NCI-H1436 treated with DMSO at 0.1 percent for 48 hours (cell line): ENCODE data around the gene PCK1.
"Not testable (repeated sequence)": the region's sequence is repeated elsewhere in the genome, so short reads cannot be mapped to it uniquely, and the experiment has no call there.

Experiments
- DNase-seq: peaks from one replicate; lab custom pipeline; 2025; lab: John Stamatoyannopoulos, UW

Gene PCK1

DNA sequence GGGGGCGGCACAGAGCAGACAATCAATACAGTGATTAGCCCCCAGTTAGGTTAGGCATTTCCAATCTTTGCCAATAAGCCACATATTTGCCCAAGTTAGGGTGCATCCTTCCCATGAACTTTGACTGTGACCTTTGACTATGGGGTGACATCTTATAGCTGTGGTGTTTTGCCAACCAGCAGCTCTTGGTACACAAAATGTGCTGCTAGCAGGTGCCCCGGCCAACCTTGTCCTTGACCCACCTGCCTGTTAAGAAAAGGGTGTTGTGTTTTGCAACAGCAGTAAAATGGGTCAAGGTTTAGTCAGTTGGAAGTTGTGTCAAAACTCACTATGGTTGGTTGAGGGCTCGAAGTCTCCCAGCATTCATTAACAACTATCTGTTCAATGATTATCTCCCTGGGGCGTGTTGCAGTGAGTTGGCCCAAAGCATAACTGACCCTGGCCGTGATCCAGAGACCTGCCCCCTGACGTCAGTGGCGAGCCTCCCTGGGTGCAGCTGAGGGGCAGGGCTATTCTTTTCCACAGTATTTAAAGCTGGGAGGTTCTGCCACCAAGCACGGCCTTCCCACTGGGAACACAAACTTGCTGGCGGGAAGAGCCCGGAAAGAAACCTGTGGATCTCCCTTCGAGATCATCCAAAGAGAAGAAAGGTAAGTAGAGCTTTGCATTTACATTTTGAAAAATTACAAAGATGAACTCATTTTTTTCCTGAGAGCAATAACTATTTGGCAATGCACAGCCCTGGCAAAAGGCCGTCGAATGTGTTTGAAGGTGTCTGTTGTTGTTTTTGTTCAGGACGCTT, at the start of gene PCK1:
Gene PCK1, plus strand, starts transcription at position 557 of the 802 bp plus-strand sequence. CDS start 302 bp downstream, outside the sequence.
- no peak for DNase-seq

GRCh38 chr20:57511709-57512108, 49.2 kb upstream of the PCK1 start:
- DNase-seq = not testable (repeated sequence)

- DNase-seq = no peak
Measured at GRCh38 chr20:57512432-57512831, 48.5 kb upstream of the PCK1 start.

DNA sequence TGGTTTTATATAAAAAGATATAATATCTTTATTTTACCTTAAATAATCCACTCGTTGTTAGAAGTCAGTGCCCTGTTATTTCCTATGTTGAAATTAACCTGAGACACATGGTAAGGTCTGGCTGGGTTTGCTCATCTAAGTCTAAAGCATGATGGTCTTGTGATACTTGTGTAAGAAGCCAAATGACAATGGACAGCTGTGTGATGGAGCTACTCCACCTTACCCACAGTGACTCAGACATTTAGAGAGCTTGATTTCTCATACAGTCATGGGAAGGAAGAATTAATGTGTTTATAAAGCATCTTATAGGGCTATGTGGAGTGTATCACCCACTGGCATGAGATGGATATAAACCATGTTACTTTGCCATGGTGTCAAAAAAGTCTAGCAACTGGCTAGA, 47.7 kb upstream of the PCK1 start:
- no peak for DNase-seq

- DNase-seq = no peak
Measured at GRCh38 chr20:57514273-57514751, 46.6 kb upstream of the PCK1 start.

DNA sequence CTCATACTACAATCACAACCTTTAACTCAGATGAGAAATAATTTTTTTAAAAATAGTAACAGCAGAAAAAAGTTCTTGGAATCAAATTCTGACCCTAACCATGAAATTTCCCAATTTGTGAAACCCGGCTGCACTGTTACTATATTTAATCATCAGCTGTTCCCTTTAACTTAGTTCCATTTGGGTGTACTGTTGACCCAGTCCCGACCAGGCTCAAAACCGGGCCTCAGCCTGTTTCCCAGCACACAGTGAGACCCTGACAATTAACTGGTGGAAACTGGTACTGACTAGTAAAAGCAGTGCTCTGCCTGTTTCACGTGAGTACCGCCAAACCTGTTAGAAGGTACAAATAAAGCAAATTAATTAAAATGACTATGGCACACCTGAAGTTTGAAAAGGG, 43.0 kb upstream of the PCK1 start:
- no peak for DNase-seq

- DNase-seq = no peak
Measured at GRCh38 chr20:57522380-57523140, 38.4 kb upstream of the PCK1 start.

DNA sequence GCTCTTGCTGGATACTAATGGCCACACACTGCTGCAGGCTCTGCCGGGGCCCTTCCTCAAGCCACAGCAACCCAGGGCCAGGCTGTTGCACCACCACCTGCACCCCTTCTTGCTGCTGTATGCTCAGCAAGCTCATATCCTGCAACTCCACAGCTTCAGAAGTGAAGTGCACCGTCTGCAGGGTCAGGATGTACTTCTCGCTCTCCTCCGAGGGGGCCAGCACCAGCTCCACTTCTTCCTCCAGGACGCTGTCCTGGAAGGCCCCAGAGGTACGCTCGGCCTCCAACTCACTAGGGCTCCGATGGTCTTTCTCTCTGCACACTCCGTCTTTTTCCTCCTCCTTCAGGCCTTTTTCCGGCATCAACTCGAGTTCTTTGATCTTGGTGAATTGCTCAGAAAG, 37.1 kb upstream of the PCK1 start:
- no peak for DNase-seq

GRCh38 chr20:57524511-57525176, 36.3 kb upstream of the PCK1 start, which contains the start of gene CTCFL:
Gene CTCFL, minus strand, starts transcription at chr20:57525140. Its CDS starts 935 bp downstream, at chr20:57524205.
- no peak for DNase-seq

DNA sequence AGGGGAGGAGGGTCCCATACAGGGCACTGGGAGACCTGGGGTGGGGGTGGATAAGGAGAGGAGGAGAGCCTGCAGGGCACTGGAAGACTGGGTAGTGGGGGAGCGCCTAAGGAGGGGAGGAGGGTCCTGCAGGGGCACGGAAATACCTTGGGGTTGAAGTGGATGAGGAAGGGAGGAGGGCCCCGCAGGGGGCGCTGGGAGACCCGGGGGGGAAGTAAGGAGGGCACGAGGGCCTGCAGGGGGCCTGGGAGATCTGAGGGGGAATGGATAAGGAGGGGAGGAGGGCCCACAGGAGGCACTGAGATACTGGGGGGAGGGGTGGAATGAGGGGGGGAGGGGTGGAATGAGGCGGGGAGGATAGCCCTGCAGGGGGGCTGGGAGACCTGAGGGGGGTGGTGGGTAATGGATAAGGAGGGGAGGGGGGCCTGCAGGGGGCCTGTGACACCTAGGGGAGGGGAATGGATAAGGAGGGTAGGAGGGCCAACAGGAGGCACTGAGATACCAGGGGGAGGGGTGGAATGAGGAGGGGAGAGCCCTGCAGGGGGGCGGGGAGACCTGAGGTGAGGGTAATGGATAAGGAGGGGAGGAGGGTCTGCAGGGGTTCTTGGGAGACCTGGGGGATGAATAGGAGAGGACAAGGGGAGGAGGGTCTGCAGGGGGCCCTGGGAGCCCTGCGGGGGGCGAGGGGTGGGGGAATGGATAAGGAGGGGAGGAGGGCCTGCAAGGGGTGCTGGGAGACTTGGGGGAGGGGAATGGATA, 35.4 kb upstream of the PCK1 start:
- DNase-seq = no peak

DNA sequence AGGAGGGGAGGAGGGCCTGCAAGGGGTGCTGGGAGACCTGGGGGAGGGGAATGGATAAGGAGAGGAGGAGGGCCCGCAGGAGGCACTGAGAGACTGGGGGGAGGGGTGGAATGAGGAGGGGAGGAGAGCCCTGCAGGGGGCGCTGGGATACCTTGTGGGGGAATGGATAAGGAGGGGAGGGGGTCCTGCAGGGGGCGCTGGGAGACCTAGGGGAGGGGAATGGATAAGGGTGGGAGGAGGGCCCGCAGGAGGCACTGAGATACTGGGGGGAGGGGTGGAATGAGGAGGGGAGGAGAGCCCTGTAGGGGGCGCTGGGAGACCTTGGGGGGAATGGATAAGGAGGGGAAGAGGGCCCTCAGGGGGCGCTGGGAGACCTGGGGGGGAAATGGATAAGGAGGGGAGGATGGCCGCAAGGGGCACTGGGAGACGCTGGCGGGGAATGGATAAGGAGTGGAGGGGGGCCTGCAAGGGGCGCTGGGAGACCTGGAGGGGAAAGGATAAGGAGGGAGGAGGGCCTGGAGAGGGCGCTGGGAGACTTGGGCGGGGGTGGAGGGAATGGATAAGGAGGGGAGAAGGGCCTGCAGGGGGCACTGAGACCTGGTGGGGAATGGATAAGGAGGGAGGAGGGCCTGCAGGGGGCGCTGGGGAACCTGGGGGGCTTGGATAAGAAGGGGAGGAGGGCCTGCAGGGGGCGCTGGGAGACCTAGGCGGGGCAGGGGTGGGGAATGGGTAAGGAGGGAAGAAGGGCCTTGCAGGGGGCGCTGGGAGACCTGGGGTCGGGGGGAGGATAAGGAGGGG, 34.6 kb upstream of the PCK1 start:
- DNase-seq = no peak

DNA sequence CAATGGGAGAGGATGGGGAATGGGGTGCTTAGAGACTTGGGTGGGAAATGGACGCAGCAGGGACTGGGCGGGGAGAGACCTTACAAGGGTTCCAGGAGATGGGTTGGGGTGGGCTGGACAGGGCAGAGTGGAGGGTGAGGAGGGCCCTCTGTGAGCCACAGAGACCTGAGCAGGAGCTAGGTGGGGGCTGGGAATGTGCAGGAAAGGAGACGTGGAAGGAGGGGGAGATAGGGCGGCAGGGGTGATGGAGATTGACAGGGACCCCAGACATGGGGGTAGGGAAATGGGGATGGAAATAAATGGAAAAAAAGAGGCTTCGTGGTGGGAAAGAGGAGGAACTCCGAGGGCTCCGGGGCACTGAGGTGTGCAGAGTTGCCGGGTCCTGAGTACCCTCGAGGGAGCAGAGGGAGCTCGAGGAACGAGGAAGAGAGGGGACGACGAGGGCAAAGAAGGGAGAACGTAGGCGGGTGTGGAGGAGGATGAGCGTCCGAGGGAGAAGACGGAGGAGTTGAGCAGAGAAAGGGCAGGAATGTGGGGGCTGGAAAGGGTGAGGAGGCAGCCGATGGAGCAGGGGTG, 33.9 kb upstream of the PCK1 start:
- no peak for DNase-seq

DNA sequence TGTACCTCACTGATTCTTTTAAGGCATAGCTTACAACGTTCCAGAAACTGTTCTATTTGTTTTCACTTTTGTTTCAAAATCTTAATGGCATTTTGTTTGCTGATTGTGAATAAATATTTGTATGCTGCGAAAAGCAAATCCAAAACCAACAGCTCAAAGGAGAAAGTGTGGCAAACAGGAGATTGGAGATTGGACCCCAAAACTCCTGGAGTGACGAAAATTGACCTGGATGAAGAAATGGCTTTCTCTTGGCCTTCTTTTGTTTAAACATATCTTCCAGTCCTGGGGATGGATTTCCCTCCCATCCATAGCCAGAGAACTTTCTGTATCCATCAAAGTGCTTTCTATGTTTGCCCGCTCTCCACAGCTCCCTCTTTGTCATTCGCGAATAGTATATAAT, 33.2 kb upstream of the PCK1 start:
- no peak for DNase-seq

DNA sequence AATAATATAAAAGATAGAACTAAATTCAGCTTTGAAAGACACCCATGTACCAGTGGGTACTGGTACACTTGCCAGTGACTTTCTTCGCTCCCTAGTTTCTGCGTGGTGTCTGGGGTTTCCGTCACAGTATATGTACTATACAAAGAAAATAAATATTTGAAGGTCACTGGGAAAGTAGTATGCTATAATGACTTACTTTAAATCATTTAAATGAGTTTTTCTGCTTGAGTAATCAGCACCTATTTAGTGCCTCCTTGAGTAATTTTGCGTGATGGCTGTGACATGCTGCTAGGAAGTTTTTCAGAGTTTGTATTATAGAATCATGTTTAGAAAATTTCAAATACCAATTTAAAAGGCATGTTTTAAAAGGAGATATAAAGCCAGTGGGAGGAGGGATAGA, 32.8 kb upstream of the PCK1 start:
- DNase-seq = no peak

GRCh38 chr20:57529160-57529585, 31.7 kb upstream of the PCK1 start:
- no peak for DNase-seq

DNA sequence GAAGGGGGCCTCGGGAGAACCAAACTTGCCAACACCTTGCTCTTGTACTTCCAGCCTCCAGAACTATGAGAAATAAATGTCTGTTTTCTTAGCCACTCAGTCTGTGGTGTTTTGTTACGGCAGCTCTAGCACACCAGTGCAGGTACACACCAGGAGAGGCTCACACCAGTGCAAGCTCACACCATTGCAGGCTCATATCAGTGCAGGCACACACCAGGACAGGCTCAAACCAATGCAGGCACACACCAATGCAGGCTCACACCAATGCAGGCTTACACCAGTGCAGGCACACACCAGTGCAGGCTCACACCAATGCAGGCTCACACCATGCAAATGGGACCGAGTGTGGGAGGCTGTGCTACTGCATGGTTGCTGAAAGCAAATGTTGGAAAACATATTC, 31.1 kb upstream of the PCK1 start:
- no peak for DNase-seq

GRCh38 chr20:57530327-57530981, 30.5 kb upstream of the PCK1 start:
- no peak for DNase-seq

DNA sequence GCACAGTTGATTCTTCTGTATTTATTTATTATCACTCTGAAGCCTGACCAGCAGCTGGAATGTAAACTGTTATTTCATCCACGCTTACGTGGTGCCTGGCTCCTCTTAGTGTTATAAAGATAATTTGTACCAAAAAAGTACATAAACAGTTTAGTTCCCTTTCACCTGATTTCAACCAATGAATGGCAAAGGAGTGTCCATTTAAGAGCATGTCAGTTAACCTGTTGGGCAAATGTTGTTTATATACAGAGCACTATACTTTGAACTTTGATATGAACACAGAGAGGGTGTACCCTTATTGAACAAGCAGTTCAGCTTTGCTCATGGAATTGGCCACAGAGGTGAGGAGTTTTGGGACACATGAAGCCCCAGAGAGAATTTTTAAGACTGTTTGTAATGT, 28.8 kb upstream of the PCK1 start:
- no peak for DNase-seq

DNA sequence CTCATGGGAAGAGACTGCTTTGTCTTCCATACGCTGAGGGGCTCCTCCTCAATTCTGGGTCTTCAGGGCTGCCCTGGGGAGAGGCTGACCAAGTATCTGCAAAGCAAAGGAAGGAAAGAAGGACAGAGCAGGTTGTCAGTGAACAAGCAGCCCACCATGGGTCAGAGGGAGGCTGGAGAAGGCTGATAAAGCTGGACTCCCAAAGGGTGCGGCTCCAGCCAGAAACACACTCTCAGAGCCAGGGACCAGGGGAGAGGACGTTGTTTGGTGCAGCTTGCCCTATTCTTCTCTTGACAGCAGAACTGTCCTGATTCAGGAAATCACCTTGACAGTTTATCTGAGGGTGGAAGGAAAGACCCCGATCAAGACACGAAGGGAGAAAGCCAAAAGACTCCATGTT, 25.6 kb upstream of the PCK1 start:
- DNase-seq = no peak

DNA sequence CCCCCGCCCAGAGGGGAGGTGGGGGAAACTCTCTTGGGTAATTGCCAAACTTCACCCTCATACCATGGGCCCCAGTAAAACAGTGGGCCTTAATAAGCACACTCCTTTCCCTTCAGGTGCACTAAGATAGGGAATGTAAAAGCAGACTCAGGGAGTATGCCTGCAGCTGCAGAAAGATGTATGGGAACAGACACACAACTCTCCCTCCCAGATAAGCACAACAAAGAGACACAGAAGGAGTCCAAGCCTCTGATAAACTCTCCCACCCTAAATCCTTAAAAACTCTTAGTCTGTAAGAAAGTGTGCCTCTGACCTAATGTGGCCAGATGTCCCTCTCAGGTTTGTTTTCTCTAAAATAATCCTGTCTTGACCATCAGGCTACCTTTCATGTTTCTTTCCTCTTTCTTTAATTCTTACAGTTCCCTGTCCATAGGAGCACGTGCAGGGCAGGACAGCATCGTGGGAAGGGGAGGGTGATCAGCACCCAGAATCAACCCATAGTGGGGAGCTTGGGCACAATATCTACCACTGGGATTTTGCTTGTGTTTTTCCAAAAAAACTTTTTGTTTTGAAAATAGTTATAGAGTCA, 24.7 kb upstream of the PCK1 start:
- no peak for DNase-seq
